ENCODE results near the gene NGEF. TPM values are rescaled to one million over a fixed set of nuclear protein-coding genes. Genes with fewer than 3 reads are reported as not detected.

The NGEF gene
- polyA plus RNA-seq, 3 donors = not detected

GRCh38 chr2:233059797-233060500, 46.9 kb upstream of the NGEF start, which contains the start of gene INPP5D:
TSS of gene INPP5D (plus strand) at chr2:233060342. CDS start at chr2:233060479, 137 bp downstream.
- Histone ChIP-seq H3K79me2 (ENCODE audit: insufficient read depth, low read length) (peaks cover 64% of the 10 kb centered on the region), H4K20me1 (ENCODE audit: insufficient read depth, low read length) (peaks cover 44% of the 10 kb centered on the region), H3K9ac (ENCODE audit: insufficient read depth, low read length, poor library complexity, severe bottlenecking) (peak within 1 kb of the TSS; percentile 96), H3K4me3 (replicated peaks in 1 of 3; ENCODE audit: low read depth in 2 of 3, low read length in 3 of 3) (peak within 1 kb of the TSS; percentile 81 to 99 (median 87)), H3K9me3 (replicated peaks in 1 of 2; ENCODE audit: control insufficient read depth in 1 of 2, insufficient read depth in 1 of 2, low read length in 2 of 2) (no peaks in the 10 kb centered on the region), H3K27me3 (ENCODE audit: control insufficient read depth in 2 of 2, insufficient read depth in 2 of 2, low read length in 2 of 2) (no peaks in the 10 kb centered on the region), H3K36me3 (replicated peaks in 1 of 2; ENCODE audit: control insufficient read depth in 1 of 2, insufficient read depth in 2 of 2, low read length in 2 of 2) (peaks cover 0 to 3% of the 10 kb centered on the region in 2 donors), H3K4me2 (replicated peaks; ENCODE audit: extremely low read depth, low read length, poor library complexity, severe bottlenecking) (peak within 1 kb of the TSS; percentile 84), H3K4me1 (ENCODE audit: control insufficient read depth in 1 of 2, insufficient read depth in 2 of 2, low read length in 2 of 2) (peaks cover 43 to 55% of the 10 kb centered on the region in 2 donors), H3K27ac (ENCODE audit: low read depth in 1 of 2, low read length in 2 of 2) (peak within 1 kb of the TSS; percentile 80 to 99), H2AFZ (ENCODE audit: insufficient read depth, low read depth, low read length, poor library complexity, severe bottlenecking) (peak within 1 kb of the TSS; percentile 96)
- WGBS (ENCODE audit: insufficient coverage) = 1% methylated on average over 14 of the region's 26 CpGs
- H3K4me3 Mint-ChIP-seq = peak within 1 kb of the TSS; percentile 97 to 98
- H3K27me3 Mint-ChIP-seq (ENCODE audit: low read depth in 3 of 3) = peaks cover 0 to 4% (median under 1%) of the 10 kb centered on the region in 3 donors
- H3K9me3 Mint-ChIP-seq = peaks cover 0 to 3% (median 0%) of the 10 kb centered on the region in 7 donors
- intact Hi-C loops (cut with micrococcal nuclease) = loop anchor here (2.0 to 10.0 kb wide), 4 partner anchors 27 to 205 kb away; no protein-coding TSS in a partner anchor
- TF ChIP-seq, protein P1, sequence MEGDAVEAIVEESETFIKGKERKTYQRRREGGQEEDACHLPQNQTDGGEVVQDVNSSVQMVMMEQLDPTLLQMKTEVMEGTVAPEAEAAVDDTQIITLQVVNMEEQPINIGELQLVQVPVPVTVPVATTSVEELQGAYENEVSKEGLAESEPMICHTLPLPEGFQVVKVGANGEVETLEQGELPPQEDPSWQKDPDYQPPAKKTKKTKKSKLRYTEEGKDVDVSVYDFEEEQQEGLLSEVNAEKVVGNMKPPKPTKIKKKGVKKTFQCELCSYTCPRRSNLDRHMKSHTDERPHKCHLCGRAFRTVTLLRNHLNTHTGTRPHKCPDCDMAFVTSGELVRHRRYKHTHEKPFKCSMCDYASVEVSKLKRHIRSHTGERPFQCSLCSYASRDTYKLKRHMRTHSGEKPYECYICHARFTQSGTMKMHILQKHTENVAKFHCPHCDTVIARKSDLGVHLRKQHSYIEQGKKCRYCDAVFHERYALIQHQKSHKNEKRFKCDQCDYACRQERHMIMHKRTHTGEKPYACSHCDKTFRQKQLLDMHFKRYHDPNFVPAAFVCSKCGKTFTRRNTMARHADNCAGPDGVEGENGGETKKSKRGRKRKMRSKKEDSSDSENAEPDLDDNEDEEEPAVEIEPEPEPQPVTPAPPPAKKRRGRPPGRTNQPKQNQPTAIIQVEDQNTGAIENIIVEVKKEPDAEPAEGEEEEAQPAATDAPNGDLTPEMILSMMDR (IDR thresholded peaks at IDR 0.05) = no peak
- peak; percentile 90 to 93 (median 92) for DNase-seq
- H3K36me3 Mint-ChIP-seq = peaks cover 0 to 15% of the 10 kb centered on the region in 2 donors
- peak within 1 kb of the TSS; percentile 92 to 97 (median 96) for H3K27ac Mint-ChIP-seq
- H3K4me1 Mint-ChIP-seq = peaks cover 46% of the 10 kb centered on the region

- intact Hi-C loops (cut with micrococcal nuclease) = loop anchor here in 1 of 2 donors (10.0 kb wide), 1 partner anchor 205 kb away; no protein-coding TSS in a partner anchor
- no peak for DNase-seq
- Mint-ChIP-seq H3K27ac (peak overlapping the region; percentile 92 to 97 (median 96)), H3K9me3 (peaks cover 0 to 3% (median 0%) of the 10 kb centered on the region in 7 donors), H3K4me1 (peaks cover 41% of the 10 kb centered on the region), H3K36me3 (peaks cover 0 to 13% of the 10 kb centered on the region in 2 donors), H3K4me3 (peak overlapping the region; percentile 97 to 98), H3K27me3 (ENCODE audit: low read depth in 3 of 3) (peaks cover 2 to 7% (median 3%) of the 10 kb centered on the region in 3 donors)
- H3K27ac ChIP-seq (ENCODE audit: low read depth in 1 of 2, low read length in 2 of 2) = peak overlapping the region; percentile 80 to 99
- H3K36me3 ChIP-seq (replicated peaks in 1 of 2; ENCODE audit: control insufficient read depth in 1 of 2, insufficient read depth in 2 of 2, low read length in 2 of 2) = peaks cover 0 to 3% of the 10 kb centered on the region in 2 donors
- TF ChIP-seq, protein P1 (IDR thresholded peaks at IDR 0.05) = no peak
- peak overlapping the region; percentile 96 for H2AFZ ChIP-seq (ENCODE audit: insufficient read depth, low read depth, low read length, poor library complexity, severe bottlenecking)
- H3K4me3 ChIP-seq (replicated peaks in 1 of 3; ENCODE audit: low read depth in 2 of 3, low read length in 3 of 3) = peak overlapping the region in 2 of 3 experiments; percentile 81 to 99
- peaks cover 38 to 50% of the 10 kb centered on the region in 2 donors for H3K4me1 ChIP-seq (ENCODE audit: control insufficient read depth in 1 of 2, insufficient read depth in 2 of 2, low read length in 2 of 2)
- peak overlapping the region; percentile 84 for H3K4me2 ChIP-seq (replicated peaks; ENCODE audit: extremely low read depth, low read length, poor library complexity, severe bottlenecking)
- 0% methylated on average over 3 of the region's 7 CpGs for WGBS (ENCODE audit: insufficient coverage)
- H3K27me3 ChIP-seq (ENCODE audit: control insufficient read depth in 2 of 2, insufficient read depth in 2 of 2, low read length in 2 of 2) = no peaks in the 10 kb centered on the region
- peak overlapping the region; percentile 96 for H3K9ac ChIP-seq (ENCODE audit: insufficient read depth, low read length, poor library complexity, severe bottlenecking)
- H3K9me3 ChIP-seq (replicated peaks in 1 of 2; ENCODE audit: control insufficient read depth in 1 of 2, insufficient read depth in 1 of 2, low read length in 2 of 2) = no peaks in the 10 kb centered on the region
- peaks cover 40% of the 10 kb centered on the region for H4K20me1 ChIP-seq (ENCODE audit: insufficient read depth, low read length)
- H3K79me2 ChIP-seq (ENCODE audit: insufficient read depth, low read length) = peaks cover 59% of the 10 kb centered on the region
Observed at GRCh38 chr2:233059547-233059796, 46.4 kb upstream of the NGEF start.

All from CD14-positive monocyte (primary cell).